Measurements from ENCODE around the gene COL1A1.
A peak's percentile ranks its signal among the peaks of the same experiment; 100 is the strongest.

The COL1A1 gene

GRCh38 chr17:50151937-50152547, 49.4 kb downstream of the COL1A1 start:
- peak; percentile 82 for DNase-seq (ENCODE audit: extremely low read depth, insufficient read length)
- Histone ChIP-seq H3K4me3 (replicated peaks; ENCODE audit: low read depth, low read length) (peak overlapping the region; percentile 92), H3K36me3 (ENCODE audit: control insufficient read depth, insufficient read depth, low read length) (peaks cover 1% of the 10 kb centered on the region; the same call in 1 of the 2 replicates), H3K27me3 (replicated peaks; ENCODE audit: control insufficient read depth, insufficient read depth, low read length) (no peaks in the 10 kb centered on the region)
- TF ChIP-seq CTCF (IDR thresholded peaks at IDR 0.05; ENCODE audit: insufficient read depth, low read length, poor library complexity, severe bottlenecking), result no peak

GRCh38 chr17:50151041-50151936, 50.1 kb downstream of the COL1A1 start:
- TF ChIP-seq CTCF (IDR thresholded peaks at IDR 0.05; ENCODE audit: insufficient read depth, low read length, poor library complexity, severe bottlenecking), result peak; percentile 62
- Histone ChIP-seq H3K27me3 (replicated peaks; ENCODE audit: control insufficient read depth, insufficient read depth, low read length) (no peaks in the 10 kb centered on the region), H3K36me3 (ENCODE audit: control insufficient read depth, insufficient read depth, low read length) (peaks cover 5% of the 10 kb centered on the region), H3K4me3 (replicated peaks; ENCODE audit: low read depth, low read length) (peak overlapping the region; percentile 92)
- DNase-seq (ENCODE audit: extremely low read depth, insufficient read length), result peak; percentile 92

- peaks cover 6% of the 10 kb centered on the region for H3K36me3 ChIP-seq (ENCODE audit: control insufficient read depth, insufficient read depth, low read length)
- H3K4me3 ChIP-seq (replicated peaks; ENCODE audit: low read depth, low read length), result peak within 1 kb of the TSS; percentile 92
- no peak for DNase-seq (ENCODE audit: extremely low read depth, insufficient read length)
- H3K27me3 ChIP-seq (replicated peaks; ENCODE audit: control insufficient read depth, insufficient read depth, low read length), result no peaks in the 10 kb centered on the region
- TF ChIP-seq CTCF (IDR thresholded peaks at IDR 0.05; ENCODE audit: insufficient read depth, low read length, poor library complexity, severe bottlenecking), result no peak
These were observed 50.9 kb downstream of the COL1A1 start, which contains the start of gene PPP1R9B for GRCh38 chr17:50150354-50151040. PPP1R9B (minus strand) TSS chr17:50150677; CDS start chr17:50150513, 164 bp downstream.

- TF ChIP-seq CTCF (IDR thresholded peaks at IDR 0.05; ENCODE audit: insufficient read depth, low read length, poor library complexity, severe bottlenecking), result no peak
- Histone ChIP-seq H3K4me3 (replicated peaks; ENCODE audit: low read depth, low read length) (peak overlapping the region; percentile 92), H3K27me3 (replicated peaks; ENCODE audit: control insufficient read depth, insufficient read depth, low read length) (no peaks in the 10 kb centered on the region), H3K36me3 (ENCODE audit: control insufficient read depth, insufficient read depth, low read length) (peaks cover 13% of the 10 kb centered on the region)
- peak; percentile 73 for DNase-seq (ENCODE audit: extremely low read depth, insufficient read length)
These were observed 51.7 kb downstream of the COL1A1 start for GRCh38 chr17:50149417-50150353.

- Histone ChIP-seq H3K4me3 (replicated peaks; ENCODE audit: low read depth, low read length) (peak overlapping the region; percentile 92), H3K27me3 (replicated peaks; ENCODE audit: control insufficient read depth, insufficient read depth, low read length) (no peaks in the 10 kb centered on the region), H3K36me3 (ENCODE audit: control insufficient read depth, insufficient read depth, low read length) (peaks cover 19% of the 10 kb centered on the region)
- no peak for DNase-seq (ENCODE audit: extremely low read depth, insufficient read length)
- TF ChIP-seq CTCF (IDR thresholded peaks at IDR 0.05; ENCODE audit: insufficient read depth, low read length, poor library complexity, severe bottlenecking), result no peak
These were observed 52.4 kb downstream of the COL1A1 start for GRCh38 chr17:50149091-50149416.

Measured in GM06990 (cell line).